Left cardiac atrium (tissue), 4 donors: Measurements from ENCODE around the gene FBXO28. TPM values are rescaled to one million over a fixed set of nuclear protein-coding genes. Genes with fewer than 3 reads are reported as not detected.
A peak's percentile ranks its signal among the peaks of the same experiment; 100 is the strongest.

ENCODE experiments used
- ATAC-seq, 2 donors: fragments of 200-7000 bp; cut with Tn5 transposase; one replicate each; pipeline ENCODE4 v1.9.1; 2020; ENCODE audit warnings: mild to moderate bottlenecking in 2 of 2, moderate library complexity in 2 of 2
- DNase-seq: peaks from one replicate; pipeline ENCODE4 v3.0.0-alpha.2; 2020
- intact Hi-C, 2 donors: fragments of 100-400 bp; cut with DNase I; formaldehyde crosslinking; loops; one replicate each; pipeline versions ENCODE4 v1.14.1 to v1.15.1; 2022 to 2023
- total RNA-seq, 2 donors: library from RNA; stranded (reverse); fragmentation: NEBNext Ultra II Directional; extraction: Animal tissue kit (Norgen Biotek cat#: 25700); gene quantifications; one replicate each; pipeline ENCODE4 v1.2.1, GENCODE V29; 2021
- donor health status: DM: no; HTN: yes; CAD: no.
- donor health status: DM: no; HTN: yes; CAD: no; lungs with severe emphysema.
- donor health status: DM: yes; HTN: yes; CAD: no.
- donor health status: Dilated cardiomyopathy.

Gene FBXO28
- total RNA-seq, 2 donors from 2014 or later, result 17.3 to 20.1 TPM

DNA sequence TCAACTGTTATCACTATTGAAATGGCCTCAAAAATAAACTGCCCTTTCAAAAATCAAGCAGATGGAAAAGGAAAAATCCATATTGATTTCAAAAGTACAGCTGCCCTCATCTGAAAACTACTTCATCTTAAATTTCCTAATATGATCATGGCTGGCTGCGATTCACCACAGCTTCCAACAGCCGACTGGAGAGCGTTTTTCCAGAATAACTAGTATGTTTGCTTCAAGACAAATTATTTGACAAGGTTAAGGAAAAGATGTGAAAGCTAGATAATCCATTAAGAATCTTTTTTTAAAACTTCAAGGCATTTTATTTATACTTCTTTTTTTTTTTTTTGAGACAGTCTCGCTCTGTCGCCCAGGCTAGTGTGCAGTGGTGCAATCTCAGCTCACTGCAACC lies 65.0 kb downstream of the FBXO28 start:
- intact Hi-C loops, result no loop called here
- no peak for DNase-seq
- no peak for ATAC-seq

GRCh38 chr1:224180783-224181452 lies 67.0 kb downstream of the FBXO28 start:
- ATAC-seq, result no peak
- intact Hi-C loops, result loop anchor here in 1 of 2 donors (5.0 to 10.0 kb wide), 2 partner anchors 36 to 154 kb away; partner anchors contain the start of gene NVL
- no peak for DNase-seq

GRCh38 chr1:224181453-224181810 lies 67.5 kb downstream of the FBXO28 start:
- no peak for ATAC-seq
- no peak for DNase-seq
- intact Hi-C loops, result loop anchor here in 1 of 2 donors (5.0 to 10.0 kb wide), 2 partner anchors 36 to 153 kb away; partner anchors contain the start of gene NVL

GRCh38 chr1:224182057-224182865 lies 68.3 kb downstream of the FBXO28 start:
- DNase-seq (no peak), ATAC-seq (no peak)
- intact Hi-C loops, result loop anchor here in 1 of 2 donors (5.0 to 10.0 kb wide), 2 partner anchors 35 to 153 kb away; partner anchors contain the start of gene NVL

DNA sequence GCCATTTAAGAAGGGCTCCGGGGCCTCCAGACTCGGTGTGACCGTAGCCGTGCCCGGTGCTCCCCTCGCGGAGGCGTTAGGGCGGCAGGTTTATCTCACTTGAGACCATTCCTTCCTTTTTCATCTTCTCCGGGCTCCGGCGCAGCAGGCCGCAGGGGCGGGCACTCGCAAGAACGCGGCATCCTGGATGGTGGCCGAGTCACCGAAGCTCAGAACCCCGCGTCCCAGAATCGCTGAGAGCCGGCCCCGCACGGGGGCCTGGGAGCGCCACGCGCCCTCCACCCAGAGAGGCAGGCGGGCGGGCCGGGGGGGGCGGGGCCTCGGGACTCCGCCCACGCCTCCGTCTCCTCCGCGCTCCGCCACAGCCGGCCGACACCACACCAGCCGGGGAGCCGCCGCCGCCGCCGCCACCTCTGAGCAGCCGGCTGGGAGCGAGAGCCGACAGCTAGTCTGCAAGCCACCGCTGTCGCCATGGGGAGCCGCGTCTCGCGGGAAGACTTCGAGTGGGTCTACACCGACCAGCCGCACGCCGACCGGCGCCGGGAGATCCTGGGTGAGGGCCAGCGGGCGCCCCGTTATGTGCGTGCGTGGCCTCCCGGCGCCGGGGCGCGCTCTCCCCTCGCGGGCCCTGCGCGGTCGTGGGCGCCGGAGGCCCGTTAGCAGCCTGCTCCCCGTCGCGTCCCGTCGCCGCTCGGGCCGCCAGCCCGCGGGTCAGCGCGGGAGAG lies 69.1 kb downstream of the FBXO28 start, which contains the start of gene DEGS1:
TSS of gene DEGS1 (plus strand) at position 375 of the 725 bp plus-strand sequence. CDS start at position 472, 97 bp downstream.
- DNase-seq, result peak; percentile 82
- intact Hi-C loops, result loop anchor here in 1 of 2 donors (5.0 to 10.0 kb wide), 2 partner anchors 34 to 152 kb away; partner anchors contain the start of gene NVL
- ATAC-seq, result peak; percentile 95 to 97

DNA sequence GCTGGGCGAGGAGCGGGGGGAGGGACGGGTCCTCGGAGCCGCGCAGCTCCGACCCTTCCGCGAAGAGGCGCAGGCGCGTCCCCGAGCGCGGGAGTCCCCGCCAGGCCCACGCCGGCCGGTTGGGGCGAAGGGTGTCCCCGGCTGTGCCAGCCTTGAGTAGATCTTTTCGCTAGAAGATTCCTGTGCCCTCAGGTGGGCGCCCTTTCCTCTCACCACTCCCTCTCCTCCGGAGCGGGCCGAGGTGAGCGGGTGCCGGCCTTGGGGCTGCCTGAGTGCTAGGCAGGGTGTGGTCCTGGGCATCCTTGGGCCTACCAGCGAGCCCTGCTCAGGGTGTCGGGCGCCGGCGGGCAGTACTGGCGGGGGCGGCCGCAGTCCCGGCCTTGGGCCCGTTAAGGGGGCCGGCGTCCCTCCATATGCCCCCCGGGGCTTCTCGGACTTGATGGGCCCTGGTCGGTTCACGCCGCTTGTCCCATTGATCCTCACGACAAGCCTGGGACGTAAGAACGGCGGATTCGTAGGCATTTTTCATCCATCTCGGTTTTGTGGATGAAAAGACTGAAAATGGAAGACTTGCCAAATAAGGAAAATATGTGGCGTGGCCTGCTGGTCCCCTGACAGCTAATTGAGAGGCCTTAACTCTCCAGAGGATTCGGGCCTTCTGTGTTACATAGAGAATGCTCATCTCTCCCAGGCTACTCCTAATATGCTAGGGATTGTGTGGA lies 69.8 kb downstream of the FBXO28 start:
- intact Hi-C loops, result loop anchor here in 1 of 2 donors (5.0 to 10.0 kb wide), 2 partner anchors 34 to 151 kb away; partner anchors contain the start of gene NVL
- peak; percentile 85 to 89 for ATAC-seq
- DNase-seq, result peak; percentile 63

- ATAC-seq, result no peak
- intact Hi-C loops, result loop anchor here in 1 of 2 donors (10.0 kb wide), 1 partner anchor 150 kb away; the partner anchor contains the start of gene NVL
- DNase-seq, result no peak
These were observed 71.3 kb downstream of the FBXO28 start for GRCh38 chr1:224185208-224185607.

DNA sequence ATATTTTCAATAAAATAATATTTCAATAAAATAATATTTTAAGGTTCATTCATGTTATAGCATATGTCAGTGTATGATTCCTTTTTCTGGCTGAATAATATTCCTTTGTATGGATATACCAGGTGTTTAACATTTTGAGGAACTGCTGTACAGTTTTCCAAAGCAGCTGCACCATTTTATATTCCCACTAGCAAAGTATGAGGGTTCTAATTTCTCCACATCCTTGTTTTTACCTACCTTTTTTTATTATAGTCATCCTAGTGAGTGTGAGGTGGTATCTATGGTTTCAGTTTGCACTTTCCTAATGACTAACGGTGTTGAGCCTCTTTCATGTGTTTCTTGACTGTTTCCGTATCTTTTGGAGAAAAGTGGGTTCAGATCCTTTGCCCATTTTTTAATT lies 74.4 kb downstream of the FBXO28 start:
- intact Hi-C loops, result loop anchor here in 1 of 2 donors (10.0 kb wide), 1 partner anchor 147 kb away; the partner anchor contains the start of gene NVL
- ATAC-seq, result no peak
- DNase-seq, result no peak

DNA sequence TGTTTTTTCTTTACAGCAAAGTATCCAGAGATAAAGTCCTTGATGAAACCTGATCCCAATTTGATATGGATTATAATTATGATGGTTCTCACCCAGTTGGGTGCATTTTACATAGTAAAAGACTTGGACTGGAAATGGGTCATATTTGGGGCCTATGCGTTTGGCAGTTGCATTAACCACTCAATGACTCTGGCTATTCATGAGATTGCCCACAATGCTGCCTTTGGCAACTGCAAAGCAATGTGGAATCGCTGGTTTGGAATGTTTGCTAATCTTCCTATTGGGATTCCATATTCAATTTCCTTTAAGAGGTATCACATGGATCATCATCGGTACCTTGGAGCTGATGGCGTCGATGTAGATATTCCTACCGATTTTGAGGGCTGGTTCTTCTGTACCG lies 75.7 kb downstream of the FBXO28 start:
- ATAC-seq (no peak), DNase-seq (no peak)
- intact Hi-C loops, result loop anchor here in 1 of 2 donors (10.0 kb wide), 1 partner anchor 145 kb away; the partner anchor contains the start of gene NVL

DNA sequence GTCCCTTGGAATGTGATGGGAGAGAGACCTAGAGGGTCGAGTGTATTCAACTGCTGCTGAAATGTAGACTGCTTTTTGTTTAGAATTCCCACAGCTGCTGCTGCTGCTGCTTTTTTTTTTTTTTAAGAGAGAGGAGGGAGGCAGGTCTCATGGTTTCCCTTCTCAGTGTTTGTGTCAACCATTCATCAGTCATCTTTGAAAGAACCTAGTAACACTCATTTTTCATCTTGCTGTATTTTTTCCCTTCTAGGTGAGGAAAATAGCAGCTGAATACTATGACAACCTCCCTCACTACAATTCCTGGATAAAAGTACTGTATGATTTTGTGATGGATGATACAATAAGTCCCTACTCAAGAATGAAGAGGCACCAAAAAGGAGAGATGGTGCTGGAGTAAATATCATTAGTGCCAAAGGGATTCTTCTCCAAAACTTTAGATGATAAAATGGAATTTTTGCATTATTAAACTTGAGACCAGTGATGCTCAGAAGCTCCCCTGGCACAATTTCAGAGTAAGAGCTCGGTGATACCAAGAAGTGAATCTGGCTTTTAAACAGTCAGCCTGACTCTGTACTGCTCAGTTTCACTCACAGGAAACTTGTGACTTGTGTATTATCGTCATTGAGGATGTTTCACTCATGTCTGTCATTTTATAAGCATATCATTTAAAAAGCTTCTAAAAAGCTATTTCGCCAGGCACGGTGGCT lies 78.3 kb downstream of the FBXO28 start:
- ATAC-seq (no peak), DNase-seq (no peak)
- intact Hi-C loops, result no loop called here

DNA sequence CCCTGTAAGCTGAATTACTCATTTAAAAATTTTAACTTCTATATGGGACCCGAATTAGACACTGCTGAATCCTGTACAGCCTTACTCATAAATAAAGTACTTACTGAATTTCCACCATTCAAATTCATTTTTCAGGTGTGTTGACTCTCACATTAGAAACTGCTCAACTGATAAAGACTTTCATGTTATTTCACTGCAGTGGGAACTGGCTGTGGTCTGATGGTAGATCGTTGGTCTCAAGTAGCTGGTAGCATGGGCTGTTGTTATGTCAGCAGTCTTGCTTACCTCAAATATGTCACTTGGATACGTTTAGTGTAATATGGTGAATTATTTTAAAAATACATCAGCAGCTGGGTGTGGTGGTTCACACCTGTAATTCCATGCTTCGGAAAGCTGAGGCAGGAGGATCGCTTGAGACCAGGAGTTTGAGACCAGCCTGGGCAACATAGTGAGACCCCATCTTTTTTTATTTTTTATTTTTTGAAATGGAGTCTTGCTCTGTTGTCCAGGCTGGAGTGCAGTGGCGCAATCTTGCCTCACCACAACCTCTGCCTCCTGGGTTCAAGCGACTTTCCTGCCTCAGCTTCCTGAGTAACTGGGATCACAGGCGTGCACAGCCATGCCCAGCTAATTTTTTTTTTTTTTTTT lies 79.5 kb downstream of the FBXO28 start:
- intact Hi-C loops, result no loop called here
- no peak for DNase-seq
- ATAC-seq, result no peak

- ATAC-seq (no peak), DNase-seq (no peak)
- intact Hi-C loops, result no loop called here
These were observed 83.1 kb downstream of the FBXO28 start for GRCh38 chr1:224196813-224197600.

GRCh38 chr1:224198572-224198971 lies 84.7 kb downstream of the FBXO28 start:
- ATAC-seq (no peak), DNase-seq (no peak)
- intact Hi-C loops, result no loop called here

DNA sequence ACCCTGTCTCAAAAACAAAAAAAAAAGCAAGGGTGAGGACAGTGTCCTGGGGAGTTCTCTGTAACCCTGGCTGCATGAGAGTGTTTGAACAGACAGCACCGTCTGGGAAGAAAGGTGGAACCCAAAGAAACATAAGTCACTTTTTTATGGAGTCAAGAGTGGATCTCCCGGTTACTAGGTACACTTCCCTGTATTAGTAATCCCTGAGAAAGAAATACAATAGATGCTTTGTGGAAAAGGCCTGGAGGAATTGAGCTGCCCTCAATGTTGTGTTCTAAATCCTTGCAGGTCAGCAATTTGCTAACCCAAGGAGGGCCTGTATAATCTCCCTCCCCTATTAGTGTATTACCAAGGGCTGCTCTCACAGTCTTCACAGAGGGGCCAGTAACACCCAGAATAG lies 85.8 kb downstream of the FBXO28 start:
- DNase-seq (no peak), ATAC-seq (no peak)
- intact Hi-C loops, result no loop called here

- intact Hi-C loops, result no loop called here
- DNase-seq (no peak), ATAC-seq (no peak)
These were observed 87.5 kb downstream of the FBXO28 start for GRCh38 chr1:224201383-224201782.

GRCh38 chr1:224201853-224202252 lies 87.9 kb downstream of the FBXO28 start:
- no peak for ATAC-seq
- no peak for DNase-seq
- intact Hi-C loops, result no loop called here
